GM12878 (cell line): ENCODE data around the gene NBEA.

ENCODE experiments used
- CTCF ChIP-seq, 3 experiments: IDR thresholded peaks in 2 of 3; conservative IDR thresholded peaks in 1 of 3; 2 replicates each; pipeline ENCODE4 v1.5.1; 2011; ENCODE audit warnings: low read depth in 3 of 3, low read length in 3 of 3, mild to moderate bottlenecking in 3 of 3, control low read depth in 2 of 3, moderate library complexity in 2 of 3, inconsistent platforms in 1 of 3, mixed read lengths in 1 of 3; ENCODE audit not compliant: control insufficient read depth in 2 of 3, insufficient read depth in 1 of 3; ENCODE audit errors: extremely low read depth in 1 of 3
- POLR2AphosphoS5 ChIP-seq: IDR thresholded peaks from 2 replicates; pipeline ENCODE4 v1.6.1; 2011; ENCODE audit warnings: mild to moderate bottlenecking, low read length, inconsistent platforms

GRCh38 chr13:34970961-34971360, 28.9 kb downstream of the NBEA start:
- no peak for TF ChIP-seq POLR2AphosphoS5
- no peak for TF ChIP-seq CTCF (IDR thresholded peaks at IDR 0.05 in 2 of 3, conservative IDR thresholded peaks at IDR 0.05 in 1 of 3; ENCODE audit: control insufficient read depth in 2 of 3, extremely low read depth in 1 of 3, insufficient read depth in 1 of 3, low read depth in 3 of 3, low read length in 3 of 3)
